SIG-M5 treated with dmso at 0.1 percent for 504 hours (cell line): ENCODE data around the gene LSP1.
"Not testable (repeated sequence)": the region's sequence is repeated elsewhere in the genome, so short reads cannot be mapped to it uniquely, and the experiment has no call there.

Experiments used
- DNase-seq: peaks from one replicate; lab custom pipeline; 2025; ENCODE audit not compliant: unreplicated experiment; lab: John Stamatoyannopoulos, UW

LSP1 gene

GRCh38 chr11:1875093-1875850 lies 22.4 kb downstream of the LSP1 start:
- no peak for DNase-seq

GRCh38 chr11:1875851-1876301 lies 23.0 kb downstream of the LSP1 start:
- not testable (repeated sequence) for DNase-seq

GRCh38 chr11:1876361-1877063 lies 23.6 kb downstream of the LSP1 start:
- DNase-seq, result no peak

GRCh38 chr11:1877211-1878136 lies 24.6 kb downstream of the LSP1 start:
- no peak for DNase-seq

- no peak for DNase-seq
These were observed 25.5 kb downstream of the LSP1 start for GRCh38 chr11:1878137-1879031.

GRCh38 chr11:1879342-1879940 lies 26.6 kb downstream of the LSP1 start:
- DNase-seq, result no peak

GRCh38 chr11:1879941-1880720 lies 27.2 kb downstream of the LSP1 start:
- no peak for DNase-seq

- DNase-seq, result no peak
These were observed 28.0 kb downstream of the LSP1 start for GRCh38 chr11:1880746-1881441.

GRCh38 chr11:1881442-1882264 lies 28.8 kb downstream of the LSP1 start:
- no peak for DNase-seq

GRCh38 chr11:1882265-1883238 lies 29.7 kb downstream of the LSP1 start:
- peak; percentile 31 for DNase-seq

- DNase-seq, result no peak
These were observed 30.7 kb downstream of the LSP1 start for GRCh38 chr11:1883346-1884302.

- DNase-seq, result no peak
These were observed 31.4 kb downstream of the LSP1 start for GRCh38 chr11:1884303-1884700.

- not testable (repeated sequence) for DNase-seq
These were observed 33.7 kb downstream of the LSP1 start for GRCh38 chr11:1886551-1886950.

GRCh38 chr11:1887451-1888346 lies 34.8 kb downstream of the LSP1 start:
- DNase-seq, result no peak
